Right lung (tissue), 5 donors: Measurements from ENCODE around the gene BBIP1. TPM values are rescaled to one million over a fixed set of nuclear protein-coding genes. Genes with fewer than 3 reads are reported as not detected.

Experiments used
- DNase-seq, 2 donors: peaks; one replicate each; pipeline ENCODE4 v3.0.0-alpha.2; 2013
- polyA plus RNA-seq, 5 donors: library from polyadenylated mRNA; unstranded; fragments of 120-200 nt; gene quantifications; one replicate each; pipeline versions ENCODE4 v1.2.1 to v1.2.3, GENCODE V29; 2013; ENCODE audit warnings: inconsistent platforms in 1 of 5, low replicate concordance in 1 of 5; ENCODE audit not compliant: insufficient read length in 5 of 5, insufficient read depth in 1 of 5

Gene BBIP1
- polyA plus RNA-seq, 5 donors = 40.9 to 62.5 (median 56.5) TPM

GRCh38 chr10:110865186-110865808 is 53.7 kb downstream of the BBIP1 start:
- no peak for DNase-seq

- DNase-seq = no peak
Measured at GRCh38 chr10:110864662-110865140, 54.3 kb downstream of the BBIP1 start.

GRCh38 chr10:110863956-110864355 is 55.0 kb downstream of the BBIP1 start:
- DNase-seq = no peak

- DNase-seq = no peak
Measured at GRCh38 chr10:110863361-110863760, 55.6 kb downstream of the BBIP1 start.

GRCh38 chr10:110862961-110863360 is 56.0 kb downstream of the BBIP1 start:
- no peak for DNase-seq

- DNase-seq = no peak
Measured at GRCh38 chr10:110861930-110862649, 56.9 kb downstream of the BBIP1 start.

- no peak for DNase-seq
Measured at GRCh38 chr10:110861476-110861875, 57.5 kb downstream of the BBIP1 start.

- DNase-seq = no peak
Measured at GRCh38 chr10:110860576-110861241, 58.3 kb downstream of the BBIP1 start.

- no peak for DNase-seq
Measured at GRCh38 chr10:110859973-110860376, 59.0 kb downstream of the BBIP1 start.

GRCh38 chr10:110859206-110859972 is 59.6 kb downstream of the BBIP1 start:
- DNase-seq = no peak

- DNase-seq = no peak
Measured at GRCh38 chr10:110858297-110858934, 60.6 kb downstream of the BBIP1 start.

GRCh38 chr10:110857265-110858171 is 61.5 kb downstream of the BBIP1 start:
- DNase-seq = peak in 1 of 2 donors; percentile 57

- no peak for DNase-seq
Measured at GRCh38 chr10:110853921-110854605, 64.9 kb downstream of the BBIP1 start.

- no peak for DNase-seq
Measured at GRCh38 chr10:110852947-110853346, 66.0 kb downstream of the BBIP1 start.

- DNase-seq = no peak
Measured at GRCh38 chr10:110852255-110852896, 66.6 kb downstream of the BBIP1 start.

GRCh38 chr10:110851020-110851612 is 67.9 kb downstream of the BBIP1 start:
- no peak for DNase-seq

- no peak for DNase-seq
Measured at GRCh38 chr10:110850099-110850498, 68.9 kb downstream of the BBIP1 start.
